Urinary bladder (tissue), 4 donors: Measurements from ENCODE around the gene NR3C2. TPM values are rescaled to one million over a fixed set of nuclear protein-coding genes. Genes with fewer than 3 reads are reported as not detected.
"Not testable (repeated sequence)": the region's sequence is repeated elsewhere in the genome, so short reads cannot be mapped to it uniquely, and the experiment has no call there.

Experiments
- DNase-seq: peaks from one replicate; pipeline ENCODE4 v3.0.0-alpha.2; 2015; ENCODE audit errors: extremely low spot score
- H3K27ac ChIP-seq: one replicate; pipeline ENCODE4 v1.5.1; 2013; ENCODE audit warnings: low read depth, mild to moderate bottlenecking, moderate library complexity
- H3K36me3 ChIP-seq: one replicate; pipeline ENCODE4 v1.6.1; 2013; ENCODE audit warnings: mild to moderate bottlenecking, moderate library complexity; ENCODE audit not compliant: insufficient read depth
- H3K4me1 ChIP-seq: one replicate; pipeline ENCODE4 v1.6.1; 2013; ENCODE audit warnings: mild to moderate bottlenecking, moderate library complexity; ENCODE audit not compliant: insufficient read depth
- H3K4me3 ChIP-seq: one replicate; pipeline ENCODE4 v1.5.1; 2013; ENCODE audit warnings: low read depth, low read length
- WGBS: extraction: QIAGEN DNeasy Blood & Tissue Kit; methylation state at CpG from one replicate; pipeline ENCODE4 v1.1.7; 2013; 5-methylcytosine and 5-hydroxymethylcytosine counted together
- polyA plus RNA-seq: library from polyadenylated mRNA; stranded (reverse); fragments of 200-250 nt; gene quantifications from one replicate; pipeline ENCODE4 v1.2.3, GENCODE V29; 2013
- total RNA-seq: library from RNA; depleted of rRNA; stranded (reverse); fragments of >200 nt; gene quantifications from one replicate; pipeline ENCODE4 v1.2.3, GENCODE V29; 2014
- donor health status: healthy with polysubstance abuse.
- donor health status: healthy.

The NR3C2 gene
- total and polyA plus RNA-seq, 2 donors = 15.5 to 19.1 TPM

DNA sequence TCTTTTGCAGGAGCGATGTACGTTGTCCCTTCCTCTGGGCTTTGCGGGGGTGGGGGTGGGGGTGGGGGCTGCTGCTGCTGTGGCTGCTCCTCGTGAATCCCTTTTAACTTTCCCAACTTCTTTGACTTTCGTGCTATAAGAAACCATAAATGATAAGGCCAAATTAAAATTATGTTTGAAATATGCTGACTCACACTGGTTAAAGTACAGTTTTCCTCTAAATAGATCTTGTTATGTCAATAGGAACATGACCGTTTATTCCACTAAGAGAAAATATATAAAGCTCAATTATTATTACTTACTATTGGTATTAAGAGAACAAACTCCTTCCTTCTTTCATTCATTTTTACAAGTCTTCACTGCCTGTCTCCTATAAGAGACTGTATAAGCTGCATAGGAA lies 287.4 kb downstream of the NR3C2 start:
- 91% methylated on average over 6 of the region's 6 CpGs for WGBS
- Histone ChIP-seq H3K4me1 (no peaks in the 10 kb centered on the region), H3K27ac (no peak overlapping the region), H3K4me3 (no peak overlapping the region), H3K36me3 (no peaks in the 10 kb centered on the region)
- DNase-seq = no peak

DNA sequence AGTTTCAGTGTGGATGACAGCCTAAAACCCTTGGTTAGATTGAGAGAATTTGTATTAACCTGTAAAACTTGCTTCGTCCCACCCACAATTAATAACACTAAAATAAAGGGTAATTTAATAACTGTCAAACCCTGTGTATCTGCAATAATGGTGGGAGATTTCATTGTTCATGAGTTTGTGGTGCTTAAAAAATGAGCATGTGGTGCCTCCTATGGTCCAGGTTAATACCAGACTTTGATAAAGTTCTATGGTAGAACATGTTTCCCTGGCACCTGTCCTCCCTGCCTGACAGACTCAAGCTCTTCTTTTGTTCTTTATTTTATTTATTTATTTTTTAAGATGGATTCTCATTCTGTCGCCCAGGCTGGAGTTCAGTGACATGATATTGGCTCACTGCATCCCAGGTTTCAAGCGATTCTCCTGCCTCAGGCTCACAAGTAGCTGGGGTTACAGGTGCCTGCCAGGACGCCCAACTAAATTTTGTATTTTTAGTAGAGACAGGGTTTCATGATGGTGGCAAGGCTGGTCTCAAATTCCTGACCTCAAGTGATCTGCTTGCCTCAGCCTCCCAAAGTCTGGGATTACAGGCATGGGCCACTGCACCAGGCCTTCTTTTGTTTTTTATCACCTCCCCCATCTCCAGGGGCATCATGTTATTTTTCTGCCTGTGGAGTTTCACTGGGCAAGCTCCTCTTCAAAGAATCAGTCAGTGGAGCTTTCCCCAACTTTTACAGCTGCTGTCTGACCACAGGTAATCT lies 289.2 kb downstream of the NR3C2 start:
- no peaks in the 10 kb centered on the region for H3K4me1 ChIP-seq
- no peak overlapping the region for H3K27ac ChIP-seq
- no peak for DNase-seq
- 99% methylated on average over 4 of the region's 4 CpGs for WGBS
- H3K4me3 ChIP-seq = no peak overlapping the region
- H3K36me3 ChIP-seq = no peaks in the 10 kb centered on the region

DNA sequence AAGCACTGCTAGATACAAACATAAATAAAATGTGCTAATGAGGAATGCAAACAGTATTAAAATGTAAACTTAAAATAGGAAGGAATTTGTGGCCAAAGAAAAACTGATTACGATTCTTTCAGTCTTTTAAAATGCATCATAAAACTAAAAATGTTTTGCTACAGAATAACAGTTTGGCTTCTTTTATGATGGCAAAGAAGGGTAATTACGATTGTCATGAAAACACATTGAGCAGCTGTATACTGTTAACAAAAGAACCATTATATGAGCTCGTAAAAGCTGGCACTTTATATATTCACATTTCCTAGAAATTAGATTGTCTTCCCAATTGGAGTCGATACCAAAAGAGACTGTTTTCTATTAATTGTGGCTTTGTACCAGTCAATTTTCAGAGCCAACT lies 290.4 kb downstream of the NR3C2 start:
- Histone ChIP-seq H3K27ac (no peak overlapping the region), H3K4me3 (no peak overlapping the region), H3K4me1 (no peaks in the 10 kb centered on the region), H3K36me3 (no peaks in the 10 kb centered on the region)
- WGBS = 53% methylated on average over 4 of the region's 4 CpGs
- DNase-seq = no peak

DNA sequence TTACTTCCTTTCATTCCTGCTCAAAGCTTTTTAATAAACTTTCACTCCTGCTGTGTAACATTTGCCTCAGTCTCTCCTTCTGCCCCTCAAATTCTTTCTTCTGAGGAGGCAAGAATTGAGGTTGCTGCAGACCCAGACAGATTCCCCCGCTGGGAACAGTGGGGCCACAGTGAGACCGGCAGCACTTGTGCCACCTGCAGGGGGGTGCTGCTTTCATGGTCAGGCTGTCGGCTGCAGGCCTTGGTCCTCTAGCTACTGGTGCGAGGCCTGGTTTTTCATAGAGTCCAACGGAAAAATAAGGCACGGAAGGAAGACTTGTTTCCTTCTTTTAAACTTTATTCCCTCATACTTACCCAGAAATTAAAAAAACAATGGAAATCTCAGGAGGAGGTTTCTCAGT lies 296.7 kb downstream of the NR3C2 start:
- H3K4me1 ChIP-seq = no peaks in the 10 kb centered on the region
- DNase-seq = no peak
- H3K36me3 ChIP-seq = no peaks in the 10 kb centered on the region
- no peak overlapping the region for H3K4me3 ChIP-seq
- WGBS = 86% methylated on average over 6 of the region's 6 CpGs
- H3K27ac ChIP-seq = no peak overlapping the region

GRCh38 chr4:148143174-148143573 lies 299.0 kb downstream of the NR3C2 start:
- H3K4me3 ChIP-seq = no peak overlapping the region
- WGBS = 81% methylated on average over 4 of the region's 4 CpGs
- DNase-seq = no peak
- no peaks in the 10 kb centered on the region for H3K4me1 ChIP-seq
- H3K27ac ChIP-seq = no peak overlapping the region
- no peaks in the 10 kb centered on the region for H3K36me3 ChIP-seq

GRCh38 chr4:148141501-148141900 lies 300.7 kb downstream of the NR3C2 start:
- WGBS = 66% methylated on average over 3 of the region's 3 CpGs
- H3K4me1 ChIP-seq = no peaks in the 10 kb centered on the region
- H3K27ac ChIP-seq = no peak overlapping the region
- DNase-seq = no peak
- no peaks in the 10 kb centered on the region for H3K36me3 ChIP-seq
- no peak overlapping the region for H3K4me3 ChIP-seq

GRCh38 chr4:148126825-148127224 lies 315.4 kb downstream of the NR3C2 start:
- DNase-seq = no peak
- 94% methylated on average over 1 of the region's 1 CpG for WGBS
- no peak overlapping the region for H3K27ac ChIP-seq
- H3K4me3 ChIP-seq = no peak overlapping the region
- no peaks in the 10 kb centered on the region for H3K4me1 ChIP-seq
- no peaks in the 10 kb centered on the region for H3K36me3 ChIP-seq

- H3K4me1 ChIP-seq = no peaks in the 10 kb centered on the region
- WGBS = 41% methylated on average over 1 of the region's 1 CpG
Measured at GRCh38 chr4:148124512-148124911, 317.7 kb downstream of the NR3C2 start.

DNA sequence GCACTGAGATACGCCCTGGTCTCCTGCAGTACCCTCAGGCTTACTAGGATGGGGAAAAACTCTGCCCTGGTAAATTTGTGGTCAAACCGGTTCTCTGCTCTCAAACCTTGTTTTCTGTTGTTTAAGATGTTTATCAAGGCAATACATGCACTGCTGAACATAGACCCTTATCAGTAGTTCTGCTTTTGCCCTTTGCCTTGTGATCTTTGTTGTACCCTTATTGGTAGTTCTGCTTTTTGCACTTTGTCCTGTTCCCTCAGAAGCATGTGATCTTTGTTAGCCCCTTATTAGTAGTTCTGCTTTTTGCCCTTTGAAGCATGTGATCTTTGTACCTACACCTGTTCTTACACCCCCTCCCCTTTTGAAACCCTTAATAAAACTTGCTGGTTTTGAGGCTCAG lies 319.1 kb downstream of the NR3C2 start:
- H3K4me3 ChIP-seq, H3K36me3 ChIP-seq, H3K4me1 ChIP-seq, DNase-seq, H3K27ac ChIP-seq: not testable (repeated sequence)
- WGBS = 98% methylated on average over 2 of the region's 2 CpGs

More at GRCh38 chr4:148124512-148124911, 317.7 kb downstream of the NR3C2 start:
- Histone ChIP-seq H3K36me3 (no peaks in the 10 kb centered on the region), H3K4me3 (no peak overlapping the region), H3K27ac (no peak overlapping the region)
- DNase-seq = no peak

DNA sequence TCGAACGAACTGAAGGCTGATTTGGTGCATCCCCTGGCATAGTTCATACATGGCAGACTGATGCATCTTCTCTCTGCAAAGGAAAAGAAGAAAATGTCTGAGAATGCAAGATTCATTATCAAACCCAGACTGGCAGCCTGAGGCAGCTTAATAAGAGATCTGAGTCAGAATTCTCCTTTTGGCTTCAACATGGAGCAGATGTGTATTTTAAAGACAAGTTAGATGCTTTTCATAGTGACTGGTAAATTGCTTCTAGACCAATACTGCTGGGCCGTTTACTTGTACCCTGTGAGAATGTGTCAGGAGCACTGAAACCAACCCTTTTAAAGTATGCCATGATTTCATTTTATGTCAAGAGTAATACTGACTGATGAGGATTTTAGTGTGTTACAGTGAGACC lies 322.0 kb downstream of the NR3C2 start:
- 86% methylated on average over 3 of the region's 3 CpGs for WGBS

GRCh38 chr4:148118633-148119032 lies 323.6 kb downstream of the NR3C2 start:
- H3K27ac ChIP-seq = no peak overlapping the region
- peaks cover 7% of the 10 kb centered on the region for H3K36me3 ChIP-seq
- H3K4me3 ChIP-seq = no peak overlapping the region
- no peaks in the 10 kb centered on the region for H3K4me1 ChIP-seq
- DNase-seq = no peak
- WGBS = 72% methylated on average over 3 of the region's 3 CpGs

More for the DNA sequence above, 322.0 kb downstream of the NR3C2 start:
- Histone ChIP-seq H3K4me1 (no peaks in the 10 kb centered on the region), H3K36me3 (peaks cover 3% of the 10 kb centered on the region), H3K27ac (no peak overlapping the region), H3K4me3 (no peak overlapping the region)
- no peak for DNase-seq

DNA sequence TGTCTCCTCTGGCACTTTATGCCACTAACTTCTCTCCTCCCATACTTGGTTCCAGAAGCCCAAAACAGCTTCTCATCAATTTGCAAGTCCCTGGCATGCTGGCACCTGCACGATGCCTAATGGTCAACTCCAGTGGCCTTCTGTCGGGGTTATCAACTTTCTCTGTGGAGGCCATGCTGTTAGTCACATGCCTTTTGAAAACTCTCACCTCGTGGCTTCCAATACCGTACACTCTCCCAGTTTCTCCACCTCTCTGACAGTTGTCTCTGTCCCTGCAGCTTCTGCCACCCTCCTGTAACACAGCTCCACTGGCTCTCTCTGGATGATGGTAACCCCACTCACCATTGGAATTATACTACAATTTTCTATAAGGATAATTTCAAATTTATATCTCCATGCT lies 324.0 kb downstream of the NR3C2 start:
- WGBS = 96% methylated on average over 4 of the region's 4 CpGs
- no peak overlapping the region for H3K27ac ChIP-seq

DNA sequence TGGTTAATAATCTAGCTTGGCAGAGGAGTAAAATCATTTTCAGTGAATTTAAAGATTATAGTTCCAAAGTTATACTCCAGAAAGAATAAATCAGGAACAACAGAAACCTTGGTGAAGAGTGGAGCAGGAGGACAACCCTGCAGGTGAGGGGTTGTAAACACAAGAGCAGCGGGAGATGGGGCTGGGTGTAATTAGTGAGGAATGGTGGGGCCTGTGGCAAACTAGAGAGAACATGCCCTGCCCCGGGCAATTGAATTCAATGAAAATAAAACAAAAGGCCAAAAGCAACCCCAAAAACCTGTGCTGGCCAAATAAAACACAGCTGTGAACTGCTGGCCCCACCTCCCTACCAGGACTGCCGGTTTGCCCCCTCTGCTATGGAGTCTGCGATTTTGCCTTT lies 325.2 kb downstream of the NR3C2 start:
- Histone ChIP-seq H3K27ac (no peak overlapping the region), H3K4me3 (no peak overlapping the region), H3K36me3 (peaks cover 12% of the 10 kb centered on the region), H3K4me1 (no peaks in the 10 kb centered on the region)
- no peak for DNase-seq
- WGBS = 86% methylated on average over 4 of the region's 4 CpGs

More for the DNA sequence above, 324.0 kb downstream of the NR3C2 start:
- Histone ChIP-seq H3K36me3 (peaks cover 11% of the 10 kb centered on the region), H3K4me3 (no peak overlapping the region), H3K4me1 (no peaks in the 10 kb centered on the region)
- no peak for DNase-seq

- DNase-seq = peak; percentile 83
- H3K36me3 ChIP-seq = peaks cover 12% of the 10 kb centered on the region
- no peak overlapping the region for H3K4me3 ChIP-seq
- WGBS = 31% methylated on average over 2 of the region's 2 CpGs
- H3K27ac ChIP-seq = no peak overlapping the region
- H3K4me1 ChIP-seq = no peaks in the 10 kb centered on the region
Measured at GRCh38 chr4:148116264-148116663, 325.9 kb downstream of the NR3C2 start.
